Coronary artery (tissue), 2 donors: ENCODE results near the gene IRAK1BP1.

Experiments used
- DNase-seq: peaks from one replicate; pipeline ENCODE4 v3.0.0-alpha.2; 2017; ENCODE audit warnings: low spot score
- H3K27ac ChIP-seq, 2 donors: fragments of 200-600 bp; sonication (generic); one replicate each; pipeline ENCODE4 v1.5.1; 2016 to 2019
- H3K4me3 ChIP-seq: fragments of 200-600 bp; sonication (generic); 2 replicates; pipeline ENCODE4 v1.5.1; 2016; ENCODE audit warnings: mild to moderate bottlenecking, moderate library complexity
- TF ChIP-seq, protein P1 (sequence below): fragments of 200-600 bp; sonication (generic); IDR thresholded peaks from one replicate; pipeline ENCODE4 v1.5.1; 2019; ENCODE audit warnings: antibody characterized with exemption

IRAK1BP1 gene

DNA sequence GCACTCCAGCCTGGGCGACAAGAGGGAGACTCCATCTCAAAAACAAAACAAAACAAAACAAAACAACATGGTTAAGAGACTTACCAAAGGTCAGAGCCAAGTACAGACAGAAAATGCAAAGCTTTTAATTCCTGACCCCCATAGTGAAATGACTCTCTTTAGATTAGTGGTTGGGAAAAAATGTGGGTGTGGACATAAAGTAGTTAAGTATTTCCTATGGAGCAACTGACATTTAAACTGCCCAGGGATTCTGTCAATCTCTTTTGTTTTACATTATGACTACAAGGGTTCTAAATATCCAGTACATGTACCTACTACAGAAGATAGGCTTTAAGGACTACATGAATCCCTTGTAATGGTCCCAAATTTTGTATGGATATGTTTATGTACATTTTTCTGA is 75.1 kb downstream of the IRAK1BP1 start:
- H3K27ac ChIP-seq, result no peak overlapping the region
- DNase-seq, result no peak
- no peak overlapping the region for H3K4me3 ChIP-seq
- TF ChIP-seq, protein P1, sequence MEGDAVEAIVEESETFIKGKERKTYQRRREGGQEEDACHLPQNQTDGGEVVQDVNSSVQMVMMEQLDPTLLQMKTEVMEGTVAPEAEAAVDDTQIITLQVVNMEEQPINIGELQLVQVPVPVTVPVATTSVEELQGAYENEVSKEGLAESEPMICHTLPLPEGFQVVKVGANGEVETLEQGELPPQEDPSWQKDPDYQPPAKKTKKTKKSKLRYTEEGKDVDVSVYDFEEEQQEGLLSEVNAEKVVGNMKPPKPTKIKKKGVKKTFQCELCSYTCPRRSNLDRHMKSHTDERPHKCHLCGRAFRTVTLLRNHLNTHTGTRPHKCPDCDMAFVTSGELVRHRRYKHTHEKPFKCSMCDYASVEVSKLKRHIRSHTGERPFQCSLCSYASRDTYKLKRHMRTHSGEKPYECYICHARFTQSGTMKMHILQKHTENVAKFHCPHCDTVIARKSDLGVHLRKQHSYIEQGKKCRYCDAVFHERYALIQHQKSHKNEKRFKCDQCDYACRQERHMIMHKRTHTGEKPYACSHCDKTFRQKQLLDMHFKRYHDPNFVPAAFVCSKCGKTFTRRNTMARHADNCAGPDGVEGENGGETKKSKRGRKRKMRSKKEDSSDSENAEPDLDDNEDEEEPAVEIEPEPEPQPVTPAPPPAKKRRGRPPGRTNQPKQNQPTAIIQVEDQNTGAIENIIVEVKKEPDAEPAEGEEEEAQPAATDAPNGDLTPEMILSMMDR, result no peak

DNA sequence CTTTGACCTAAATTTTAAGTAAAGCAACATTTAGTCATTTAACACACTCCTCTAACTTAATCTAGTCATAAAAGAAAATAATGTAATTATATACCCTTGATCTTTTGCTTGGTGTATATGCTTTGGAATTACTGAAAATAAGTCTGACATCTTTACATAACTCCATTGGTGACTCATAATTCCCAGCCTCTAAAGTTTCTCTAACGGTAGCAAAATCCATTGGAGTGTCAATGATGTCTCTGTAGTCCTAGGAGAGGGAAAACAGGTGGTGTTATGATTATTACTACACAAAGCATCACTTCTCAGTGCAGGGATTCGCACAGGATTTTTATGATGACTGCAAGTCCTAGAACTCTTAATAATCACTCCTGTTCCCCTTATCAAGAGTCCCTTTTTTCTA is 80.2 kb downstream of the IRAK1BP1 start:
- TF ChIP-seq, protein P1, result no peak
- no peak overlapping the region for H3K27ac ChIP-seq
- H3K4me3 ChIP-seq, result no peak overlapping the region
- no peak for DNase-seq

DNA sequence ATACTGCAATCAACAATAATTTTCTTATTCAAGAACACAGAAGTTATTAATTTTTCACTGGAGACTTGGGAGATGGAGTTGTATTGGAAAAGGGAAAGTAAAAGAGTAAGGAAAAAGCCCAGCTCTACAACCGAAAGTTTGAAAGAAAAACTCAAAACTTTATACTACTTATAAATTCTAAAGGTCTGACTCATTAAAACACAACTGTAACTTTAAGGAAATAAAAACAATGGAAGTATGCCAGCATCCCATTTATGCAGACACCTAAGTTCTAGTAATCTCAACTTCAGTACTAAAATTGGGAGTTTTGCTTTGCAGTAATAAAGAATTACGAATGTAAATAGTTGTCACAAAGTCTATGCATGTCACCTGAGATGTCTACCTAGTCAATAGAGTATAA is 80.6 kb downstream of the IRAK1BP1 start:
- TF ChIP-seq, protein P1, result no peak
- H3K4me3 ChIP-seq, result no peak overlapping the region
- H3K27ac ChIP-seq, result no peak overlapping the region
- no peak for DNase-seq

DNA sequence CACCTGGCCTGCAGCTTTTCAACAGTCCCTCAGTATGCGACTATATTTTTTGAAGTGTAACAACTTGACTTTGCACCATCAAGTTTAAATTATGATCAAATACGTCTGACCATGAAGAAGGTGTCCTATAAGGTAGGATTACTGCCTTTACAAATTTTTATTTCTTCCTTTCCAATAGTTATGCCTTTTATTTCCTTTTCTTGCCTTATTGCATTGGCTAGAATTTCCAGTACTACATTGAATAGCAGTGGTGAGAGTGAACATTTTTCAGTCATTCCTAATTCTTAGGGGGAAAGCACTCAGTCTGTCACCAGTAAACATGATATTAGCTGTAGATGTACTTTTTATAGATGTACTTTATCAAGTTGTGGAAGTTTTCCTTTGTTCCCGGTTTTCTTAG is 81.4 kb downstream of the IRAK1BP1 start:
- no peak for DNase-seq
- no peak overlapping the region for H3K27ac ChIP-seq
- TF ChIP-seq, protein P1, result no peak
- no peak overlapping the region for H3K4me3 ChIP-seq

DNA sequence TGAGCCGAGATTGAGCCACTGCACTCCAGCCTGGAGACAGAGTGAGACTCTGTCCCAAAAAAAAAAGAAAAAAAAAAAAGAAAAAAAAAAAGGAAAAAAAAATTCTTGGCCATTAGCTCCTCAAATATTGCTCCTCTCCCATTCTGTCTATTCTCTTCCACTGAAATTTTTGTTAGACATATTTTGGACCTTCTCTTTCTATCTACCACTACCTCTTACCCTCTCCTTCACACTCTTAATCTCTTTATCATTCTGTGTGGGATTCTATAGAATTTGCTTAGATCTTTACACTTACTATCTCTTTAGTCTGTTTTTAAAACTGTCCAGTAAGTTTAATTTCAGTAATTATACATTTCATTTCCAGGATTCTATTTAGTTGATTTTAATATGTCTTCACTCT is 85.0 kb downstream of the IRAK1BP1 start:
- Histone ChIP-seq H3K4me3 (no peak overlapping the region), H3K27ac (no peak overlapping the region)
- no peak for DNase-seq
- TF ChIP-seq, protein P1, result no peak
